Trophoblast cell (in vitro differentiated cells and primary cell): ENCODE results near the gene GPR160.

Experiments used
- DNase-seq, 2 donors: peaks; one replicate each; pipeline ENCODE4 v3.0.0-alpha.2; 2016
- H2AFZ ChIP-seq: 2 replicates; pipeline ENCODE4 v1.6.1; 2013; ENCODE audit warnings: low read length, moderate library complexity, mild to moderate bottlenecking; ENCODE audit not compliant: insufficient read depth, poor library complexity
- H2AK5ac ChIP-seq: 2 replicates; pipeline ENCODE4 v1.6.1; 2013; ENCODE audit warnings: mild to moderate bottlenecking, low read length
- H2BK120ac ChIP-seq: 2 replicates; pipeline ENCODE4 v1.6.1; 2013; ENCODE audit warnings: low read length, mild to moderate bottlenecking, moderate library complexity; ENCODE audit not compliant: insufficient read depth, poor library complexity
- H2BK12ac ChIP-seq: 2 replicates; pipeline ENCODE4 v1.6.1; 2013; ENCODE audit warnings: mild to moderate bottlenecking, low read length, moderate library complexity
- H2BK5ac ChIP-seq: 2 replicates; pipeline ENCODE4 v1.6.1; 2013; ENCODE audit warnings: low read length, low read depth, moderate library complexity, mild to moderate bottlenecking; ENCODE audit not compliant: poor library complexity
- H3K14ac ChIP-seq: 2 replicates; pipeline ENCODE4 v1.6.1; 2013; ENCODE audit warnings: mild to moderate bottlenecking, low read length
- H3K18ac ChIP-seq: 2 replicates; pipeline ENCODE4 v1.6.1; 2013; ENCODE audit warnings: mild to moderate bottlenecking, low read length
- H3K23ac ChIP-seq: 2 replicates; pipeline ENCODE4 v1.6.1; 2013; ENCODE audit warnings: low read length
- H3K27ac ChIP-seq: 2 replicates; pipeline ENCODE4 v1.5.1; 2013; ENCODE audit warnings: low read depth, mild to moderate bottlenecking, inconsistent platforms, low read length, moderate library complexity
- H3K27me3 ChIP-seq: 2 replicates; pipeline ENCODE4 v1.6.1; 2013; ENCODE audit warnings: inconsistent platforms, mild to moderate bottlenecking, low read length, moderate library complexity; ENCODE audit not compliant: insufficient read depth
- H3K36me3 ChIP-seq, 2 experiments: 1 replicate in 1 of 2; 2 replicates in 1 of 2; pipeline ENCODE4 v1.6.1; 2013; ENCODE audit warnings: low read length in 2 of 2, mild to moderate bottlenecking in 2 of 2, moderate library complexity in 1 of 2; ENCODE audit not compliant: insufficient read depth in 2 of 2, control insufficient read depth in 1 of 2
- H3K4ac ChIP-seq: 2 replicates; pipeline ENCODE4 v1.6.1; 2013; ENCODE audit warnings: low read depth, mild to moderate bottlenecking, low read length, moderate library complexity
- H3K4me1 ChIP-seq, 2 experiments: 1 replicate in 1 of 2; 2 replicates in 1 of 2; pipeline ENCODE4 v1.6.1; 2013; ENCODE audit warnings: low read length in 2 of 2, mild to moderate bottlenecking in 2 of 2, moderate library complexity in 1 of 2; ENCODE audit not compliant: insufficient read depth in 2 of 2, control insufficient read depth in 1 of 2
- H3K4me2 ChIP-seq: 2 replicates; pipeline ENCODE4 v1.6.1; 2013; ENCODE audit warnings: inconsistent platforms, mild to moderate bottlenecking, low read length, moderate library complexity
- H3K4me3 ChIP-seq: 2 replicates; pipeline ENCODE4 v1.5.1; 2013; ENCODE audit warnings: mild to moderate bottlenecking, low read depth, low read length, inconsistent platforms
- H3K79me1 ChIP-seq: one replicate; pipeline ENCODE4 v1.6.1; 2013; ENCODE audit warnings: low read length
- H3K79me2 ChIP-seq: 2 replicates; pipeline ENCODE4 v1.6.1; 2013; ENCODE audit warnings: low read length, mild to moderate bottlenecking; ENCODE audit not compliant: control insufficient read depth, insufficient read depth, poor library complexity
- H3K9ac ChIP-seq: 2 replicates; pipeline ENCODE4 v1.6.1; 2013; ENCODE audit warnings: mild to moderate bottlenecking, low read length
- H3K9me3 ChIP-seq: 2 replicates; pipeline ENCODE4 v1.6.1; 2013; ENCODE audit warnings: low read depth, mild to moderate bottlenecking, control low read depth, inconsistent platforms, low read length; ENCODE audit not compliant: insufficient read depth
- H4K12ac ChIP-seq: 2 replicates; pipeline ENCODE4 v1.6.1; 2013; ENCODE audit warnings: low read depth, mild to moderate bottlenecking, low read length, moderate library complexity
- H4K8ac ChIP-seq: 2 replicates; pipeline ENCODE4 v1.6.1; 2013; ENCODE audit warnings: low read depth, mild to moderate bottlenecking, low read length, moderate library complexity
- H4K91ac ChIP-seq: one replicate; pipeline ENCODE4 v1.6.1; 2013; ENCODE audit warnings: low read depth, mild to moderate bottlenecking, low read length, moderate library complexity
- WGBS: extraction: QIAGEN DNeasy Blood & Tissue Kit; methylation state at CpG from one replicate; pipeline ENCODE4 v1.1.7; 2013; ENCODE audit warnings: missing lambda C conversion rate; ENCODE audit not compliant: insufficient read length, insufficient coverage; ENCODE audit errors: extremely low coverage; 5-methylcytosine and 5-hydroxymethylcytosine counted together

GPR160 gene

GRCh38 chr3:170040418-170040817 is 2.6 kb downstream of the GPR160 start:
- Histone ChIP-seq H3K9ac (no peak overlapping the region), H3K79me2 (no peaks in the 10 kb centered on the region), H3K4me1 (peaks cover 6% of the 10 kb centered on the region in 2 experiments), H3K79me1 (no peaks in the 10 kb centered on the region), H3K14ac (no peak overlapping the region), H3K27me3 (no peaks in the 10 kb centered on the region), H4K12ac (no peak overlapping the region), H2AFZ (no peak overlapping the region), H3K27ac (no peak overlapping the region), H2AK5ac (no peak overlapping the region), H2BK120ac (no peak overlapping the region), H4K91ac (no peak overlapping the region), H3K23ac (peak overlapping the region; percentile 31), H4K8ac (no peak overlapping the region), H3K4me3 (no peak overlapping the region), H3K4me2 (no peak overlapping the region), H3K4ac (no peak overlapping the region), H2BK12ac (no peak overlapping the region), H3K9me3 (no peaks in the 10 kb centered on the region), H3K18ac (no peak overlapping the region), H2BK5ac (no peak overlapping the region), H3K36me3 (no peaks in the 10 kb centered on the region)
- no peak for DNase-seq
- no CpG with 5 or more reads among the region's 8 CpGs for WGBS

- Histone ChIP-seq H2BK12ac (no peak overlapping the region), H3K14ac (no peak overlapping the region), H2BK120ac (no peak overlapping the region), H3K18ac (no peak overlapping the region), H4K8ac (no peak overlapping the region), H3K36me3 (no peaks in the 10 kb centered on the region), H3K27ac (no peak overlapping the region), H3K4me2 (no peak overlapping the region), H2AFZ (no peak overlapping the region), H3K9ac (no peak overlapping the region), H3K4ac (no peak overlapping the region), H2AK5ac (no peak overlapping the region), H3K79me2 (no peaks in the 10 kb centered on the region), H3K4me3 (no peak overlapping the region), H2BK5ac (no peak overlapping the region), H4K91ac (no peak overlapping the region), H3K23ac (no peak overlapping the region), H4K12ac (no peak overlapping the region), H3K4me1 (peaks cover under 1 to 3% of the 10 kb centered on the region in 2 experiments), H3K79me1 (no peaks in the 10 kb centered on the region), H3K9me3 (no peaks in the 10 kb centered on the region), H3K27me3 (no peaks in the 10 kb centered on the region)
- DNase-seq = no peak
- WGBS = no CpG with 5 or more reads among the region's 7 CpGs
These were observed 5.7 kb downstream of the GPR160 start for GRCh38 chr3:170043506-170043905.

GRCh38 chr3:170044271-170044670 is 6.5 kb downstream of the GPR160 start:
- WGBS = no CpG with 5 or more reads among the region's 8 CpGs
- Histone ChIP-seq H3K4ac (no peak overlapping the region), H3K79me2 (no peaks in the 10 kb centered on the region), H2AFZ (no peak overlapping the region), H4K12ac (no peak overlapping the region), H2AK5ac (no peak overlapping the region), H2BK120ac (no peak overlapping the region), H3K36me3 (no peaks in the 10 kb centered on the region), H3K27ac (no peak overlapping the region), H3K18ac (no peak overlapping the region), H3K27me3 (no peaks in the 10 kb centered on the region), H3K4me2 (no peak overlapping the region), H2BK5ac (no peak overlapping the region), H3K79me1 (no peaks in the 10 kb centered on the region), H3K4me3 (no peak overlapping the region), H4K8ac (no peak overlapping the region), H3K23ac (no peak overlapping the region), H3K4me1 (no peaks in the 10 kb centered on the region), H3K9me3 (no peaks in the 10 kb centered on the region), H3K9ac (no peak overlapping the region), H4K91ac (no peak overlapping the region), H2BK12ac (no peak overlapping the region), H3K14ac (no peak overlapping the region)
- no peak for DNase-seq

- no peaks in the 10 kb centered on the region for H3K36me3 ChIP-seq
These were observed 7.0 kb downstream of the GPR160 start for GRCh38 chr3:170044795-170045244.

More at GRCh38 chr3:170044795-170045244, 7.0 kb downstream of the GPR160 start:
- Histone ChIP-seq H2AK5ac (no peak overlapping the region), H2AFZ (no peak overlapping the region), H3K4ac (no peak overlapping the region), H3K9me3 (peaks cover 3% of the 10 kb centered on the region), H3K14ac (no peak overlapping the region), H3K79me1 (no peaks in the 10 kb centered on the region), H4K8ac (no peak overlapping the region), H3K9ac (no peak overlapping the region), H2BK120ac (no peak overlapping the region), H3K4me2 (no peak overlapping the region), H3K4me1 (no peaks in the 10 kb centered on the region), H4K12ac (no peak overlapping the region), H3K27ac (no peak overlapping the region), H2BK12ac (no peak overlapping the region), H3K4me3 (no peak overlapping the region), H4K91ac (no peak overlapping the region), H2BK5ac (no peak overlapping the region), H3K18ac (no peak overlapping the region), H3K27me3 (no peaks in the 10 kb centered on the region), H3K79me2 (no peaks in the 10 kb centered on the region), H3K23ac (no peak overlapping the region)
- DNase-seq = peak in 1 of 2 donors; percentile 29
- WGBS = no CpG with 5 or more reads among the region's 8 CpGs
